ENCODE results near the gene DEDD2.
"Not testable (repeated sequence)": the region's sequence is repeated elsewhere in the genome, so short reads cannot be mapped to it uniquely, and the experiment has no call there.

DEDD2 gene, protein sequence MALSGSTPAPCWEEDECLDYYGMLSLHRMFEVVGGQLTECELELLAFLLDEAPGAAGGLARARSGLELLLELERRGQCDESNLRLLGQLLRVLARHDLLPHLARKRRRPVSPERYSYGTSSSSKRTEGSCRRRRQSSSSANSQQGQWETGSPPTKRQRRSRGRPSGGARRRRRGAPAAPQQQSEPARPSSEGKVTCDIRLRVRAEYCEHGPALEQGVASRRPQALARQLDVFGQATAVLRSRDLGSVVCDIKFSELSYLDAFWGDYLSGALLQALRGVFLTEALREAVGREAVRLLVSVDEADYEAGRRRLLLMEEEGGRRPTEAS
- total RNA-seq, result 116 to 144 reads per million in 2 donors

DNA sequence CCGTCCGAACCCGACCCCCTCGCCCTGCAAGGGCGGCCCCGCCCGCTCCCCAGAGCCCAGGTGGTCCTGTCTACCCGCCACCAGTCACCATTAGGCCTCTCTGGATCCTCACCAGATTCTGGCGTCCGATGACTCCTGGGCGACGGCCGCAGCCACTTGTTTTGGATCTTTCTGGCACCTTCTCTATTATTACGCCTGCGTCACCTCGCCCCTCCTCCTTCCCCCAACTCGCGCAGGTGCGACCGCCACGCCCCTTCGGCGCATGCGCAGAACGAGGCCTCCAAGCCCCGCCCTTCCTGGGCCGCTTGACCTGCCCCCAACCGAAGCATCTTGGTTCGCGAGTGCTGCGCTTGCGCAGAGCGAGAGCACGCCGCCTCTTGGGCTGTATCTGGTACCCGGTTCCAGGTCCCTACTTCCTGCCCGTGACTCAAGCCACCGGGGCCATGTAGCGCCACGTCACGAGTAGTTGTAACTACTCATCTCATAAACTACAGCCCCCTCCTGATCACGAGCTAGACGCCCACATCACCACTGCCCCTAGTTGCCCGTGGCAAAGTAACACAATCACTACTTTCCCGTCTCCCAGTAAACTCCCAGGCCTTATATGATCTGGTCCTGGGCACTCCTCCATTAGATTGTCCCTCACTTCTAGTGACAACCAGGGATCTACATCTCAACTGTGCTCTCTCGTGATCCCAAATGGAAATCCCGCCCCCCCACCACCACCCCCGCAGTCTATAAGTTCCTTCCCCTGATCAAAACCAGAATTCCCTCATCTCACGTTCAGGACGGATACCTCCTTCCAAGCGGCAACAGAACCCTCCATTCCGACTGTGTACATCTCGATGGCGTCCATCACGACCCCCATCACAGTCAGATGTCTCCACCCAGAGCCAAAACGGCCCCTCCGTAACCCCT, at the start of gene DEDD2:
Gene DEDD2, minus strand, starts transcription at position 158 of the 918 bp plus-strand sequence. CDS start 670 bp downstream, outside the sequence.
- peak; percentile 99 to 100 (median 100) for DNase-seq

DNA sequence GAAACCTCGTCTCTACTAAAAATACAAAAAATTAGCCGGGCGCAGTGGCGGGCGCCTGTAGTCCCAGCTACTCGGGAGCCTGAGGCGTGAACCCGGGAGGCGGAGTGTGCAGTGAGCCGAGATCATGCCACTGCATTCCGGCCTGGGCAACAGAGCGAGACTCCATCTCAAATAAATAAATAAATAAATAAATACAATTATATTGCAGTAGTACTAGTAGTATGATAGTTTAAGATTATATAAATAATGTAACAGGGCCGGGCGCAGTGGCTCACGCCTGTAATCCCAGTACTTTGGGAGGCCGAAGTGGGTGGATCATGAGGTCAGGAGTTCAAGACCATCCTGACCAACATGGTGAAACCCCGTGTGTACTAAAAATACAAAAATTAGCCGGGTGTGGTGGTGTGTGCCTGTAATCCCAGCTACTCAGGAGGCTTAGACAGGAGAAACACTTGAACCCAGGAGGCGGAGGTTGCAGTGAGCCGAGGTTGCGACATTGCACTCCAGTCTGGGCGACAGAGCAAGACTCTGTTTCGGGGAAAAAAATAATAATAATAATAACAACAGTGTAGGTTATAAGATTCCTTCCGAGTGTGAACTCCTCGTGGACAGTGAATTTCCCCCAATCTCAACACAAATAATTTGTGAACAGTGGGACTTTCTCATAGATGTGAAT, 49.6 kb upstream of the DEDD2 start:
- DNase-seq, result not testable (repeated sequence)

DNA sequence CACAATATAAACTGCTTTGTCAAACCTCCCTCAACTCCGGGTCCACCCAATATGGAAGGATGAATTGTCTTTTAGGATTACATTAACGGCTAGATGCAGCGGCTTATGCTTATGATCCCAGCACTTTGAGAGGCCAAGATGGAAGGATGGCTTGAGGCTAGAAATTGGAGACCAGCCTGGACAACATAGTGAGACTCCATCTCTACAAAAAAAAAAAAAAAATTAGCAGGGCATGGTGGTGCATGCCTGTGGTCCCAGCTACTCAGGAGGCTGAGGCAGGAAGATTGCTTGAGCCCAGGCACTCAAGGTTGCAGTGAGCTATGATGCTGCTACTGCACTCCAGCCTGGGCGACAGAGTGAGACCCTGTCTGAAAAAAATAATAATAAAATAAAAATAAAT, 48.6 kb upstream of the DEDD2 start:
- not testable (repeated sequence) for DNase-seq

DNA sequence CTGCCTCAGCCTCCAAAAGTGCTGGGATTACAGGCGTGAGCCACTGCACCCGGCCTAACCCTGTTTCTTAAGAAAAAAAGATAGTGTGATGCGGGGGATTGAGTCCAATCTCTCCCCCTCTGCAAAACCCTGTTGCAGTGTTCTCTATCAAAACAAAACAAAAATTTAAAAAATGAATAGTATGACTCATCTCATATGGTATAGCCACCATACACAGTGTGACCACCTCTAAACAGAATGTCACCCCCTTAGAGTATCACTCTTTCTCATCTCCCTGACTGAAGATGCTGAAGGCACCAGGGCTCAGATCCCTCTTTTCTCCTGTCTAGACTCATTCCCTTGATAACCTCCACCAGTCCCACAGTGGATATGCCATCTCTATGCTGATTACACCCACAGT, 44.3 kb upstream of the DEDD2 start:
- DNase-seq, result no peak

DNA sequence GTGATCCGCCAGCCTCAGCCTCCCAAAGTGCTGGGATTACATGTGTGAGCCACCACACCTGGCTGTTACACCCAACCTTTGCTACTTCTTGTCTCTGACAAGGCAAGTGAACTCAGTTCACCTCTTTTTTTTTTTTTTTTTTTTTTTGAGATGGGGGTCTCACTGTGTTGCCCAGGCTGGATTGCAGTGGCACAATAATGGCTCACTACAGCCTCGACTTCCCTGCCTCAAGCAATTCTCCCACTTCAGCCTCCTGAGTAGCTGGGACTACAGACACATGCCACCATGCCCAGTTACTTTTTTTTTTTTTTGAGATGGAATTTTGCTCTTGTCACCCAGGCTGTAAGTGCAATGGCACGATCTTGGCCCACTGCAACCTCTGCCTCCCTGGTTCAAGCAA, 40.4 kb upstream of the DEDD2 start:
- DNase-seq, result not testable (repeated sequence)

DNA sequence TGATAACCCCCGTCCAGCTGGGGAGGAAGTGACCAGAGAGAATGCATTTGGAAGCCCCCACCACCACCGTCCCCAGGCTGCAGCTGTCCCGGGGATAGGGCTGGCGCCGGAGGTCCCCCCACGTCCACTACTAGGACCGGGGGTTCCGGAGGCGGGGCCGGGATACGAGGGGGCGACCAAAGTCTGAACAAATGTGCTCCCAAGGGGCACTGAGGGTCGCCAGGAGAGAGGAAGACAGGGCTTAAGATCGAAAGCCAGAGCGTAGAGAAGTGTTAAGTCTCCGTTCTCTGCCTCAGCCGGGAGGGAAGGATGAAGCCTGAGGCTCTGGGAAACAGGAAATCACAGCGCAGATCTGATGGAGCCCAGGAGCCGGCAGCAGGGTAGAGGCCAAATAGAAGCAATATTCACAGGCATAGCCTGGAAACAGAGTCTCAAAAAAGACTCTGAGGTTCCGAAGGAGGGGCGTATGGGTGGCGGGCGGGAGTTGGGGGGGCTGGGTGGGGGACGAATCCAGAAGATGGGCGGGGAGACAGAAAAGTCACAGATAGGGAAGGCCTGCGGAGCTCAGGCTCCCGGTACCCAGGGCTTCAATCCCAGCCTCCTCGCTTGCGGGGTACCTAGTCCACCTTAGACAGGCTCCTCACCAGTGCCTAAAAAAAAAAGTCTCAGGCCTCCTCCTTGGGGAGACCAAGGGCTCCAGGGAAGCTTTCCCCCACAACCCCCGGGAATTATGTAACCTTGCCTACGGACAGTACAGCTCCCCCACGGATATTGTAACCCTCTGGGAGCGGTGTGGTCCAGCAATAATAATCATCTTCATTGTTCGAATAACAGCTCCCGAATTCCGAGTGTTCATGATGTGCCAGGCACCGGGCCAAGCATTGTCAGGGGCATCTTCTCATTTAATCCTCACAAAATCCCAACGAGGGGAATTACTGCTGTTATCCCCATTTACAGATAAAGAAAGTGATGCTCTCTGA, 38.6 kb upstream of the DEDD2 start:
- DNase-seq, result no peak

DNA sequence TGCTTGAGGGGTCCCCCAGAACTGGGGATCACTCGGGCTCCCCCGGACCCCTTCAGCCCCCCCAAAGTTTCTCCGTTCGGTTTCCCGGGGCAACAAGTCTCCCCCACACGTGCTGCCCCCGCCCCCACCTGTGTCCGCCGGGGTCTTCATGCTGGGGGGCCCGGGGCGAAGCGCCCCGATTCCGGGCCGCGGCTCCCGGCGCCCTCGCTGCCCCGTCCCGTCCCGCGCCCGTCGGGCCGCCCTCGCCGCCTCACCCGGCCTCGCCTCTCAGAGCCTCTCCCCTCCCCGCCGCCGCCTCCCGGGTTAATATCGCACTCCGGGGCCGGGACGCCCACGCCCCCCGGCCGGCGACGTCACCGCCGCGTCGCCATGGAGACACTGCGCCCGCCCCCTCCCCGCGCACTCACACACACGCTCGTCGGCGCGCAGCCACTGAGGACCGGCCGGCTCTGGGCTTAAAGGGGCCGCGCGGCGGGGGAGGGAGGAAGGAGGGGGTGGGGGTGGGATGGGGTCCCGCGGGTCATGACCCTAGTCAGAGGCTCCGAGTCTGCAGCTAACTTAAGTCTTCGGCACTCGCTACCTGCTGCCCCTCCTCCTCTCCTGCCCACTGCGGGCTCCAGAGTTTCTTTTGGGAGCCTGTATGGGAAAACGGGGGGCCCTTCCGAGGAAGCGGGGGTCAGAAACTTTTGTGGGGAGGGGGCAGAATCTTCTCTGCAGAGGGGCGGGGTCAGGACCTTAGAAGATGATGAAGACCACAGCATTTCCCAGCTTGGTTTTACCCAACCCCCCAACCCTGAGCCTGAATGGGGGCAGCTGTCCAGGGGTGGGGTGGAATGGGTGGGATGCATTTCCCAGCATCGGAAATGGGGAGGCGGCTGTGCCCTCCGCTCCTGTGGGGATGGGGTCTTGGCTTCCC, 37.6 kb upstream of the DEDD2 start, which contains the start of gene ERF:
Gene ERF, minus strand, starts transcription at position 279 of the 916 bp plus-strand sequence. Its CDS starts 129 bp downstream, at position 150.
- peak; percentile 88 to 94 (median 91) for DNase-seq

DNA sequence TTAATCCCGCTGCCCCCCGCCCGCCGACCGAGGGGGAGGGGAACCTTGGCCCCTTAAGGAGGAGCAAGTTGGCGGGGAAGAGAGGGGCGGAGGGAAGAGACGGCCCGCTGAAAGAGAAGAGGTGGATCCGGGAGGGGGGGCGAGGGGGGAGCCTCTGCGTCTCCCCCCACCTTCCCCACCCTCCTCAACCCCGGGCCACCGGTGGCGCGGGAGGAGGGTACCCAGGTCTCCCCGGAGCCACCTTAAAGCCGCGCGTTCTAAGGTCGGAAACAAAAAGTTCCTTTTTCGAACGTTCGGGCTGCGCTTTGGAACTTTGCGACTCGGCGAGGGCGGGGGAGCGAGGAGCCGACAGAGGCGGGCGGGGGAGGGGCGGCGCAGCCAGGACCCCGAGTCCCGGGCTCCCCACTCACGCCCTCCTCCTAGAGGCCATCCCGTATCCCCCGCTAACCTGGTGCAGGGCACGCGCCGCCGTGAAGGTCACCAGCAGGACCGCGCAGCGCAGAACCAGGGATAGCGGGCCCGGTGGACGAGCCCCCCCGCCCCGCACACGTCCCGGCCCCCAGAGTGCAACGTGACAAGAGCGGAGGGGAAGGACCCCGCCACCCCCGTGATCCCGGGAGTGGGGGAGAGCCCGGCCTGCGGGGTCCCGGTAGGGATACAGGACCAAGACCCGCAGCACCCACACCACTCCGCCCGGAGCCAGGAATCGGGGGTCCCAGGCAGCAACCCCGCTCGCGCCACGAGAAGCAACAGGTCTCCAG, 36.8 kb upstream of the DEDD2 start:
- peak; percentile 51 to 82 (median 68) for DNase-seq

DNA sequence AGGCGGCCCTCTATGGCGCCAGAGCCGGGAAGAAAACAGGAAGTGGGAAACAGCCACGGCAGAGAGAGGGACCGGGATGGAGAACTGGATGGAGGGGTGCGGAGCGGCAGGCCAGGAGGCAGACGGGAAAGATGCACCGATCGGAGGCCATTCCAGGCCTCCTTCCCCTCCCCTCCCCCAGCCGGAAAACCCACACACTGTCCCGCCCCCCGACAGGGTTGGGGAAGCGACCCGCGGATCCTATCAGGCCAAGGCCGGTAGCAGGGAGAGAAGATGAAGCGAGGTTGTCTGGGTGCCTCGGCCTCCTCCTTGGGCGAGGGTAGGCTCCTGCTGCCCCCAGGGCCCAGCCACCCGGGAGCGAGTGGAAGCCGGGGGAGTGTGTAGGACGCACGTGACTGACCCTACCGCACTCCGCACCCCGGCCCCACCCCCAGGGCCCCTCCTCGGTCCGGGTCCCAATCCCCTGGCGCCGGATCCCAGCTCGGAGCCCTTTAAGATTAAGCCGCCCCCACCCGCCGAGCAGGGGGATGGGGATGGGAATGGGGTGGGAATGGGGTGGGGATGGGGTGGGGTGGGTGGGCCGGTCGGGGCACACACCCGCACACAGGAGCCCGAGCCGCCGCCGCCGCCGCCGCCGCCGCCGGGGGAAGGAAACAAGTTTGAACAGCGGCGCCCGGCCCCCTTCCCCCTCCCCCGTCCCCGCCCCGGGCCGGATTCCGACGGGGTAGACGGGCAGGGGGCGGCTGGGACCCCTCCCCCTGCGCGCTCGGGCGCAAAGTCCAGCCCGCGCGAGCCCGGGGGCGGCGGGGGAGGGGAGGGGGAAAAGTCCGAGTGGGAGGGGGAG, 36.0 kb upstream of the DEDD2 start:
- DNase-seq, result peak; percentile 44 to 70 (median 49)

DNA sequence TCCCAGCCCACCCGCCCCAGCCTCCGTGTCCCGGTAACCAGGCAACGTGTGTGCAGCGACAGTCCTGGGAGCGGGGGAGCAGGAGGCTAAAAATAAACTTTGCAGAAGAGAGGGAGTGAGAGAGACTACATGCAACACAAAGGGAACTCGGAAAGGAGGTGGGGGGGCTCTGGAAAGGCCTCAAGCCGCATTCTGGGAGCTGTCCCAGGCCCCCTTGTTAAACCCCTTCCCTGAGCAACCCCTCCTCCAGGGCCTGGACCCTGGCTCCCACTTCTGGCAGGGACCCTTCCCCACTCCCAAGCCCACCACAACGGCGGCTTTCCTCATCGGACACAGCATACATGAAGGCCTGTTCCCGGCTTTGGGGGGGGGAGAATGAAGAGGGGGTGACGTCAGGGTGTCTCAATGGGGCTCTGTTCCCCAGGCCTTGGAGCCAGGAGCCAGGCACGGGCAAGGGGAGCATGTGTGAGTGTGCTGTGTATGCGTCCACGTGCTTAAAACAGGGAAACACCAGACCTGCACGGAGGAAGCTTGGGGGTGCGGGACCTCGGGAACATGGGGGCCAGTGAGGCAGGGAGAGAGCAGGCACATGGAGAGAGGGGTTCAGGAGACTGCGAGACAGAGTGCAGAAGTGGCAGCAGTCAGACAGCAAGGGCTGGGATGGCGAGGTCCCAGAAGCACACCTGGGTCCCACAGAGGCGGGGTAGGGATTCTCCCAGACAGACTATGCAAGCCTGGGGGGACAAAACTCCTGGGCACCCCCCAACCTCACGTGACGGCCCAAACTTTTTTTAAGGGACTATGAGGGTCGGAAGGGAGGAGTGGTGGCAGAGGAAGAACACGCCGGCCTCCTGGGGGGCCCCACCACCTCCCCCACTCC, 35.1 kb upstream of the DEDD2 start:
- DNase-seq, result no peak

DNA sequence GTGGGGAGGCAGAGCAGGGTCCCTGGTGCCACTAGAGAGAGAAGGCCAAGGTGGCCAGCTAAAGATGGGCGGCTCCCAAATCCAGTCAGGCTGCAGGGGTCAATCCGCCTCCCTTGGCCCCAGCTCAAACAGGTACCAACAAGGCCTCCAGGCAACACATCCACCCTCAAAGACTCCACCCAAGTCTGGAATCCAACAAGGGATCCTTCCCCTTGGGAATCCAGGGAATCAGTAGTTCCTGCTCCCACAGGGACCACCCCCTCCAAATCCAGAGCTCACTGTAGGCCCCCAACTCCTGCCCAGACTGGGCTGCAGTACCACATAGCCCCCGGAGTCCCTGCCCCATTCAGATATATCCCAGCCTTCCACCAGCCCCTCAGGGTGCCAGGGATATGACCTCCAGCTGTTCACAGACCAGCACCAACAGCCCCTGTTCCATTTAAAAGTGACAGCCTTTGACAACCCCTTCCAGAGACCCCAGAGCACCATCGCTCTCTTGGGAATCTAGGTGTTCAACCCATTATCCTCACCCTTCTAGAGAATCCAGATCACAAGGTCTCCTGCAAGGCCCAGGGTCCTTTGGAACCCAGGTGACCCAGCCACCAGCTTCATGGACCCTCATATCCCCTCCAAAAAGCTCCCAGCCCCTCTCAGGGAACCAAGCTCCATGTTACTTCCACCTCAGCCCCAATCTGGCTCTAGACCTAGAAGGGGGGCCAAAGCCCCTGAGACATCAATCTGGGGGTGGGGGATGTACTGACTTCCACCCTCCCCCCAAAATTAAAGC, 34.3 kb upstream of the DEDD2 start:
- DNase-seq, result no peak

DNA sequence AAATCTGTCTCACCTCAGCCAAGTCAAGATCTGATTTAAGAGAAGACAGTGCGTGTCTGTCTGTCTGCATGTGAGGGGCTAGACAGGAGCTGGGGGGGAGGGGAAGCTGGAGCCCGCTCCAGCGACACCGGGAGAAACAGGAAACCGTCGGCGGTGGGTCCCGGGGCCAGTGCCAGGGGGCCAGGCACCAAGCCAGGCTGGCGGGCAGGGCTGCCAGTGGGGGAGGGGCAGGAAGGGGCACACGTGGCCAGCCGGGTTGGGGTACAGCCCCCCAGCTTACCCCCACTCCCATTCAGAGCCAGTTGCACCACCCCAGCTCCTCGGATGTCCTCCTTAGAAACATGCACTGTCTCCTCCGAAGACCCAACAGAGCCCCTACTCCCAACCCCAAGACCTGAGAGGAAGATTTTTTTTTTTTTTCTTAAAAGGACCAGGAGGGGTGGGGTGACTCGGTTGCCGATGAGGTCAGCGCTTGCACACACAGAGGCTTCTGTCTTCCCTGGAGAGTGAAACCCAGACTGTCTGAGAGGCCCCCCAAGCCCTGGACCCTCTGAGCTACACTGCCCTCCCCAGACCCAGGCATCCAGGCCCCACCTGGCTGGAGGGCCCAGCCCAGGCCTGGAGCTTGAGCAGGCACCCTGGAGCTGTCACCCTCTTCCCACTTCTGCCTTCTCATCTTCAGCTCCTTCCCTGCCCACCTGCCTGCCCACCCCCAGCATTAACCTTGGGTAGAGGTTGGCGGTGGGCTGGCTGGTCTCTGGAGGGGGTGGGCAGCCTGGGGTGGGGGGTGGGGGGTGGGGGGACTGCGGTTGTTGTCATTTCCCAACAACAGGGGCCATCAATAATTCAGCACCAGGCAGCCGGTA, 33.4 kb upstream of the DEDD2 start:
- DNase-seq, result no peak

DNA sequence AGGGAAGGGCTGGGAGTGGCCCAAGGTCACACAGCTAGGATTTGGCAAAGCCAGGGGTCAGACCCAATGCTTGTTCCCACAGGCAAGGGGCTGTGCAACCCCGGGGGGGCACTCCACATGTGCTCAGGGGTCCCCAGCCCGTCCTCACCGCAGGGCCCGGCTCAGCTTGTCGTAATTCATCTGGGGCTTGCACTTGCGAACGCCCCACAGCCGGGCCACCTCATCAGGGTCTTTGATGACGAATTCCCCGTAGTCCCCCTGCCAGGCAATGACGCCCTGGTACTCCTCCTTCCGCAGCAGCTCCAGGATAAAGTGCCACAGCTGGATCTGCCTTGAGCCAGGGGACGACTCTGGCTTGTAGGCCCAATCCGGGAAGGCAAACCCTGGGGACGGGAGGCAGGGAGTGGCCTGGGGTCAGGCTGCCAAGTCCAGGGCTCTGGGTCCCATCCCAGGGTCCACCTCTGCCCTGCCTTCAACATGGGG, 32.7 kb upstream of the DEDD2 start:
- no peak for DNase-seq

DNA sequence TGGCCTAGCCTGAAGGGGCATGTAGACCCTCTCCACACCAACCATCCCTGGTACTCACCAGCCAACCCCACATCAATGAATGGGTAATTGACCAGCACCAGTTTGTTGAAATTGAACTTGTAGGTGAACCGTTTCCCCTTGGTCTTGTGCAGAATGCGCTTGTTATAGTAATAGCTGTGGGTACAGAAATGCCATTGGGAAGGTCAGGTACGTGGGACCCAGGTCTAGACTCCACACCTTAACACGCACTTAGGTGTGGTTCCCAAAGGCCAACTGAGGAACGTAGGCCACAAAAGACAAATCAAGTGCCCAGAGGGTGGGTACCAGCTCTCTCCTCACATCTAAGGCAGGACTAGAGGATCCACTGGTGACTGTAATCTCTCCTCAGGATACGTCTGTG, 32.3 kb upstream of the DEDD2 start:
- no peak for DNase-seq

DNA sequence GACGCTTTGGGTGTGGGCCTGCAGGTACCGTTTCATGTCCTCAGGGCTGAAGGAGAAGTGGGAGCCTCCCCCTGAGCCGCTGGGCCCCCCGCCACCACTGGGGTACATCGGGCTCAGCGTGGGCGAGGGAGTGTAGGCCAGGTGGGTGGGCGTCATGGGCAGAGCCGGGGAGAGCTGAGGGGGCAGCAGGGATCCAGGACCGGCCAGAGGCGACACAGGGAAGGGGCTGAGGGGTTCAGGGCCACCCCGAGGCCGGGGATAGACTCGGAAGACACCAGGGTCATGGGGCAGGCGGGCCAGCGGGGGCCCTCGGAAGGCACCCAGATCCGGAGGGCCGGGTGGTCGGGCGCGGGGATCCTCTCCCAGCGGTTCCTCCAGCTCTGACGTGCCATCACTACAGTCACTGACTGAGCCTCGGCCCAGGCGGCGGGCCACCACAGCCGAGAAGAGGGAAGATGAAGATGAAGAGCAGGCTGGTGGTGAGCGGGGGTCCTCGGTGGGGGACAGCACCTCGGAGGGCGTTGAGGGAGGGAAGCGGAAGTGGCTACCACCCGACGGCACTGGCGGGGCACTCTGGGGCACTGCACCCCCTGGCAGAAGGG, 31.8 kb upstream of the DEDD2 start:
- DNase-seq, result no peak
